BLaER1 (cell line): ENCODE measurements around the gene TBL3.
A peak's percentile ranks its signal among the peaks of the same experiment; 100 is the strongest.
"Not testable (repeated sequence)": the region's sequence is repeated elsewhere in the genome, so short reads cannot be mapped to it uniquely, and the experiment has no call there.

Experiments
- H3K27ac ChIP-seq: shearing (Covaris generic); formaldehyde crosslinking; 2 replicates; pipeline ENCODE4 v1.8.1; 2022
- H3K27me3 ChIP-seq: shearing (Covaris generic); formaldehyde crosslinking; 2 replicates; pipeline ENCODE4 v1.8.1; 2022
- H3K36me3 ChIP-seq: shearing (Covaris generic); formaldehyde crosslinking; 2 replicates; pipeline ENCODE4 v1.8.1; 2022
- H3K4me1 ChIP-seq: shearing (Covaris generic); formaldehyde crosslinking; 2 replicates; pipeline ENCODE4 v1.8.1; 2022
- H3K4me2 ChIP-seq: shearing (Covaris generic); formaldehyde crosslinking; 2 replicates; pipeline ENCODE4 v1.8.1; 2022
- H3K4me3 ChIP-seq: shearing (Covaris generic); formaldehyde crosslinking; 2 replicates; pipeline ENCODE4 v1.8.1; 2022
- H3K9ac ChIP-seq: shearing (Covaris generic); formaldehyde crosslinking; 2 replicates; pipeline ENCODE4 v1.8.1; 2022
- H3K9me3 ChIP-seq: shearing (Covaris generic); formaldehyde crosslinking; 2 replicates; pipeline ENCODE4 v1.8.1; 2022
- H4K20me1 ChIP-seq: shearing (Covaris generic); formaldehyde crosslinking; 2 replicates; pipeline ENCODE4 v1.8.1; 2022
- Cebpa-rat ChIP-seq: shearing (Covaris generic); IDR thresholded peaks from 2 replicates; pipeline ENCODE4 v1.8.1; 2022

TBL3 gene

GRCh38 chr16:1932050-1933028, 39.5 kb upstream of the TBL3 start:
- Histone ChIP-seq H3K27me3 (no peaks in the 10 kb centered on the region), H3K36me3 (0 out of 2 replicates have a peak, but pooled peaks cover 8% of the 10 kb centered on the region), H3K4me3 (no peak overlapping the region), H4K20me1 (no peaks in the 10 kb centered on the region), H3K9me3 (no peaks in the 10 kb centered on the region), H3K4me2 (peak overlapping the region; percentile 14; the same call in 1 of the 2 replicates), H3K27ac (peak overlapping the region; percentile 9; the same call in 1 of the 2 replicates), H3K9ac (no peak overlapping the region), H3K4me1 (peaks cover 22% of the 10 kb centered on the region; the same call in 1 of the 2 replicates)
- TF ChIP-seq Cebpa-rat, result no peak

GRCh38 chr16:1933097-1933661, 38.7 kb upstream of the TBL3 start:
- H3K4me1 ChIP-seq, result peaks cover 22% of the 10 kb centered on the region; the same call in 1 of the 2 replicates
- H3K36me3 ChIP-seq, result peaks cover 17% of the 10 kb centered on the region
- H3K9me3 ChIP-seq, result no peaks in the 10 kb centered on the region
- no peak overlapping the region for H3K9ac ChIP-seq
- H3K4me2 ChIP-seq, result peak overlapping the region; percentile 14; the same call in 1 of the 2 replicates
- H4K20me1 ChIP-seq, result no peaks in the 10 kb centered on the region
- no peak overlapping the region for H3K4me3 ChIP-seq
- TF ChIP-seq Cebpa-rat, result no peak
- H3K27me3 ChIP-seq, result no peaks in the 10 kb centered on the region
- H3K27ac ChIP-seq, result 0 out of 2 replicates have a peak overlapping the region, but pooled peaks have one; percentile 9

- Histone ChIP-seq H3K9ac (no peak overlapping the region), H4K20me1 (peaks cover 23% of the 10 kb centered on the region), H3K4me2 (no peak overlapping the region), H3K4me1 (peaks cover 40% of the 10 kb centered on the region), H3K36me3 (peaks cover 29% of the 10 kb centered on the region), H3K27ac (no peak overlapping the region), H3K4me3 (no peak overlapping the region), H3K9me3 (no peaks in the 10 kb centered on the region), H3K27me3 (0 out of 2 replicates have a peak, but pooled peaks cover 4% of the 10 kb centered on the region)
- no peak for TF ChIP-seq Cebpa-rat
Measured at GRCh38 chr16:1936945-1937479, 34.8 kb upstream of the TBL3 start.

- Histone ChIP-seq H3K9ac (no peak overlapping the region), H3K4me3 (no peak overlapping the region), H3K9me3 (no peaks in the 10 kb centered on the region), H3K36me3 (peaks cover 29% of the 10 kb centered on the region), H4K20me1 (peaks cover 30% of the 10 kb centered on the region), H3K4me1 (peaks cover 40% of the 10 kb centered on the region), H3K27me3 (peaks cover 10% of the 10 kb centered on the region; the same call in 1 of the 2 replicates), H3K27ac (no peak overlapping the region), H3K4me2 (no peak overlapping the region)
- TF ChIP-seq Cebpa-rat, result no peak
Measured at GRCh38 chr16:1938316-1938715, 33.5 kb upstream of the TBL3 start.

- Histone ChIP-seq H3K27ac (no peak overlapping the region), H3K4me3 (no peak overlapping the region), H3K27me3 (peaks cover 10% of the 10 kb centered on the region; the same call in 1 of the 2 replicates), H3K4me2 (peak overlapping the region; percentile 100), H3K36me3 (peaks cover 29% of the 10 kb centered on the region), H3K9me3 (no peaks in the 10 kb centered on the region), H3K4me1 (peaks cover 45% of the 10 kb centered on the region), H3K9ac (no peak overlapping the region; the same call in 1 of the 2 replicates), H4K20me1 (peaks cover 30% of the 10 kb centered on the region)
- TF ChIP-seq Cebpa-rat, result no peak
Measured at GRCh38 chr16:1938910-1939309, 32.9 kb upstream of the TBL3 start.

GRCh38 chr16:1939833-1940232, 32.0 kb upstream of the TBL3 start:
- Histone ChIP-seq H4K20me1 (peaks cover 30% of the 10 kb centered on the region), H3K4me1 (peaks cover 46% of the 10 kb centered on the region), H3K4me2 (peak overlapping the region; percentile 100), H3K36me3 (peaks cover 29% of the 10 kb centered on the region)
- H3K27me3 ChIP-seq, H3K9ac ChIP-seq, H3K4me3 ChIP-seq, H3K9me3 ChIP-seq, H3K27ac ChIP-seq: not testable (repeated sequence)

- Histone ChIP-seq H3K27ac (no peak overlapping the region), H3K9ac (peak overlapping the region; percentile 34; the same call in 1 of the 2 replicates), H3K4me3 (no peak overlapping the region), H3K36me3 (peaks cover 29% of the 10 kb centered on the region), H3K4me1 (peaks cover 46% of the 10 kb centered on the region), H3K27me3 (peaks cover 10% of the 10 kb centered on the region; the same call in 1 of the 2 replicates), H4K20me1 (peaks cover 30% of the 10 kb centered on the region), H3K4me2 (peak overlapping the region; percentile 100), H3K9me3 (no peaks in the 10 kb centered on the region)
- no peak for TF ChIP-seq Cebpa-rat
Measured at GRCh38 chr16:1940273-1941161, 31.3 kb upstream of the TBL3 start.

GRCh38 chr16:1941162-1942046, 30.4 kb upstream of the TBL3 start:
- no peak overlapping the region for H3K27ac ChIP-seq
- peaks cover 46% of the 10 kb centered on the region for H3K4me1 ChIP-seq
- no peaks in the 10 kb centered on the region for H3K9me3 ChIP-seq
- H3K36me3 ChIP-seq, result peaks cover 29% of the 10 kb centered on the region
- peak overlapping the region; percentile 89 for H3K4me3 ChIP-seq
- H3K4me2 ChIP-seq, result peak overlapping the region; percentile 100
- H3K9ac ChIP-seq, result peak overlapping the region; percentile 79
- H4K20me1 ChIP-seq, result peaks cover 30% of the 10 kb centered on the region
- H3K27me3 ChIP-seq, result peaks cover 10% of the 10 kb centered on the region; the same call in 1 of the 2 replicates
- no peak for TF ChIP-seq Cebpa-rat
